ENCODE measurements around the gene FGD3. TPM values are rescaled to one million over a fixed set of nuclear protein-coding genes. Genes with fewer than 3 reads are reported as not detected.

FGD3 gene
- total RNA-seq: not detected in 2 replicates

GRCh38 chr9:92947268-92948037, at the start of gene FGD3:
FGD3 (plus strand) TSS chr9:92947523; CDS start chr9:92976257, 28,734 bp downstream.

GRCh38 chr9:93058355-93059010, 111.2 kb downstream of the FGD3 start, which contains the start of gene SUSD3:
SUSD3 (plus strand) TSS chr9:93058701; CDS start chr9:93058743, 42 bp downstream.

Other genes starting within 250 kb of the FGD3 start
- 48.4 and 58.1 TPM in 2 replicates for gene BICD2, start 182.7 kb upstream of the FGD3 start, total RNA-seq
- 11.0 and 12.8 TPM in 2 replicates for gene ZNF484, start 69.5 kb upstream of the FGD3 start, total RNA-seq
- gene SUSD3, start 111.2 kb downstream of the FGD3 start, total RNA-seq: 0.26 TPM in 1 of 2 replicates, not detected in the other
- gene CARD19, start 148.7 kb downstream of the FGD3 start, total RNA-seq: 51.4 and 74.5 TPM in 2 replicates
- gene NINJ1, start 186.7 kb downstream of the FGD3 start, total RNA-seq: 19.0 and 23.0 TPM in 2 replicates
- gene WNK2, start 236.6 kb downstream of the FGD3 start, total RNA-seq: not detected in 2 replicates

Measured in aortic smooth muscle cell (primary cell).